HG03064 (cell line): ENCODE measurements around the gene DBNDD2.

Experiments used
- ATAC-seq: cut with Tn5 transposase; IDR thresholded peaks from one replicate; pipeline ENCODE4 v1.9.1; 2021; ENCODE audit warnings: low read depth; ENCODE audit not compliant: unreplicated experiment

Gene DBNDD2

GRCh38 chr20:45407783-45408645 is at the start of gene DBNDD2:
Gene DBNDD2 (plus strand): TSS chr20:45408289. CDS start chr20:45408468, 179 bp downstream.
- no peak for ATAC-seq

GRCh38 chr20:45359069-45359405 is 49.1 kb upstream of the DBNDD2 start:
- ATAC-seq, result no peak

GRCh38 chr20:45359406-45360148 is 48.5 kb upstream of the DBNDD2 start:
- no peak for ATAC-seq

GRCh38 chr20:45361793-45362192 is 46.3 kb upstream of the DBNDD2 start:
- no peak for ATAC-seq

- peak; percentile 74 for ATAC-seq
Observed at GRCh38 chr20:45362804-45363610, 45.1 kb upstream of the DBNDD2 start, which contains the start of gene SYS1. Gene SYS1 (plus strand): TSS chr20:45363156. CDS start chr20:45363532, 376 bp downstream.

GRCh38 chr20:45363611-45364492 is 44.2 kb upstream of the DBNDD2 start:
- ATAC-seq, result no peak

- no peak for ATAC-seq
Observed at GRCh38 chr20:45365444-45365970, 42.6 kb upstream of the DBNDD2 start.

GRCh38 chr20:45366192-45366591 is 41.9 kb upstream of the DBNDD2 start:
- no peak for ATAC-seq

- no peak for ATAC-seq
Observed at GRCh38 chr20:45366631-45367030, 41.5 kb upstream of the DBNDD2 start.

- ATAC-seq, result no peak
Observed at GRCh38 chr20:45367126-45367525, 41.0 kb upstream of the DBNDD2 start.

- ATAC-seq, result peak; percentile 82
Observed at GRCh38 chr20:45368221-45368980, 39.7 kb upstream of the DBNDD2 start.

GRCh38 chr20:45370571-45371160 is 37.4 kb upstream of the DBNDD2 start:
- ATAC-seq, result no peak

- ATAC-seq, result no peak
Observed at GRCh38 chr20:45372241-45372640, 35.8 kb upstream of the DBNDD2 start.

- no peak for ATAC-seq
Observed at GRCh38 chr20:45372646-45373352, 35.3 kb upstream of the DBNDD2 start.

GRCh38 chr20:45373353-45374100 is 34.6 kb upstream of the DBNDD2 start:
- ATAC-seq, result no peak

- ATAC-seq, result no peak
Observed at GRCh38 chr20:45374101-45374467, 34.0 kb upstream of the DBNDD2 start.

GRCh38 chr20:45374966-45375365 is 33.1 kb upstream of the DBNDD2 start:
- no peak for ATAC-seq
